ENCODE results near the gene SLC34A3.
A peak's percentile ranks its signal among the peaks of the same experiment; 100 is the strongest.

SLC34A3 gene

GRCh38 chr9:137267933-137268355 lies 37.2 kb downstream of the SLC34A3 start:
- no peak for TF ChIP-seq Cebpa-rat (IDR thresholded peaks at IDR 0.05)
- H3K9ac ChIP-seq: peak overlapping the region in 10 of 11 experiments; percentile 29 to 61 (median 48); a peak in 15 of 22 replicates
- H3K9me3 ChIP-seq (replicated peaks in 1 of 11): no peaks in the 10 kb centered on the region
- peaks cover 58 to 73% (median 62%) of the 10 kb centered on the region in 10 experiments for H3K4me1 ChIP-seq
- H3K36me3 ChIP-seq: peaks cover 59 to 89% (median 80%) of the 10 kb centered on the region in 11 experiments
- H3K4me3 ChIP-seq: peak overlapping the region in 2 of 10 experiments; percentile 29 to 37; a peak in 2 of 20 replicates
- peak overlapping the region; percentile 59 to 98 (median 87) for H3K4me2 ChIP-seq
- no peaks in the 10 kb centered on the region for H3K27me3 ChIP-seq
- H4K20me1 ChIP-seq: peaks cover 11 to 85% (median 40%) of the 10 kb centered on the region in 11 experiments; a peak in 20 of 22 replicates
- peak overlapping the region in 10 of 11 experiments; percentile 5 to 72 (median 56); a peak in 18 of 22 replicates for H3K27ac ChIP-seq

GRCh38 chr9:137268538-137269201 lies 38.0 kb downstream of the SLC34A3 start:
- Histone ChIP-seq H3K27me3 (no peaks in the 10 kb centered on the region), H3K36me3 (peaks cover 62 to 91% (median 82%) of the 10 kb centered on the region in 11 experiments), H3K4me1 (peaks cover 65 to 78% (median 68%) of the 10 kb centered on the region in 10 experiments), H3K9ac (peak overlapping the region in 10 of 11 experiments; percentile 16 to 61 (median 40); a peak in 15 of 22 replicates), H3K4me3 (peak overlapping the region in 3 of 10 experiments; percentile 10 to 41 (median 33); a peak in 4 of 20 replicates), H3K27ac (peak overlapping the region in 10 of 11 experiments; percentile 5 to 72 (median 56); a peak in 18 of 22 replicates), H3K4me2 (peak overlapping the region; percentile 59 to 98 (median 87)), H4K20me1 (peaks cover 11 to 81% (median 40%) of the 10 kb centered on the region in 11 experiments; a peak in 20 of 22 replicates), H3K9me3 (replicated peaks in 1 of 11) (no peaks in the 10 kb centered on the region)
- no peak for TF ChIP-seq Cebpa-rat (IDR thresholded peaks at IDR 0.05)

GRCh38 chr9:137269231-137269772 lies 38.6 kb downstream of the SLC34A3 start:
- Histone ChIP-seq H3K27ac (peak overlapping the region in 10 of 11 experiments; percentile 5 to 72 (median 56); a peak in 17 of 22 replicates), H3K4me3 (peak overlapping the region in 3 of 10 experiments; percentile 10 to 41 (median 33); a peak in 3 of 20 replicates), H4K20me1 (peaks cover 11 to 81% (median 40%) of the 10 kb centered on the region in 11 experiments; a peak in 20 of 22 replicates), H3K27me3 (no peaks in the 10 kb centered on the region), H3K9ac (peak overlapping the region in 9 of 11 experiments; percentile 16 to 61 (median 44); a peak in 15 of 22 replicates), H3K36me3 (peaks cover 55 to 91% (median 75%) of the 10 kb centered on the region in 11 experiments), H3K9me3 (replicated peaks in 1 of 11) (no peaks in the 10 kb centered on the region), H3K4me2 (peak overlapping the region; percentile 59 to 98 (median 87)), H3K4me1 (peaks cover 71 to 85% (median 75%) of the 10 kb centered on the region in 10 experiments)
- TF ChIP-seq Cebpa-rat (IDR thresholded peaks at IDR 0.05): no peak

DNA sequence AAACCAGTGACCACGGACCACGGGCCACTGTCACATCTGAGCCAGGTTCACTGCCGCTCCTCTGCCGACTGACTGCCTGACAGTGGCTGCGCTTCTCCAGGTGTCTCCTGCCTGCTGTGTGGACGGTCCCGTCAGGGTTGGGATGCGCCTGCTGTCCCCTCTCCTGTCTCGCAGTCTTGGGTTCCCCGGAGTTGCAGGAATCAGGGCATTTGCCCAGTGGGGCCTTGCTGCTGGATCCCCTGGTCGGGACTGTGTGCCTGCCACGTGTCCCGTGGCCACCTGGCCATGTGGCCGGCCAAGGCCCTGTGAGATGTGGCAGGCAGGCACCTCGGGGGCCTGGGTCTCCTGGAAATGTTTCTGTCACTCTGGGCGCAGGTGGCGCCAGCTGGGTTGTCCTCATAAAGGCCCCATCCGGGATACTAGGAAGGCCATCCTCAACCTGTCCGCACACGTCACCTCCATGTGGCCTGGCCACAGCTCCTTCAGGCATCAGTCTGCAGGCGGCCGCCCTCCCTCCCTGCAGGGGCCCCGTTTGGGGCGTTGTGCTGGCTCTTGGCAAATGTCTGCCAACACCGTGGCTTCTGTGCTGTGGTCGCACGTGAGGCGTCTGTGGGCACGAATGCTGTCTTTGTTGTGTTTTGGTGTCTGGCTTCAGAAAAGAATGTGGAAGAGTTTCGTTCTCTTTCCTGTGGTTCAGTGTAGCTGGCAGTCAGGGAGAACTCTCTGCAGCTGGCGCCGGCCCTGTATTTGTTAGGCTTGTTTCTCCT lies 40.4 kb downstream of the SLC34A3 start:
- Histone ChIP-seq H3K36me3 (peaks cover 40 to 74% (median 59%) of the 10 kb centered on the region in 11 experiments), H3K4me3 (peak overlapping the region in 2 of 10 experiments; percentile 12 to 19; a peak in 2 of 20 replicates), H3K9ac (peak overlapping the region in 9 of 11 experiments; percentile 7 to 69 (median 62); a peak in 17 of 22 replicates), H3K4me2 (peak overlapping the region; percentile 67 to 98 (median 87)), H3K27me3 (no peaks in the 10 kb centered on the region), H3K27ac (peak overlapping the region in 9 of 11 experiments; percentile 15 to 75 (median 66); a peak in 17 of 22 replicates), H4K20me1 (peaks cover 11 to 73% (median 40%) of the 10 kb centered on the region in 11 experiments; a peak in 20 of 22 replicates), H3K4me1 (peaks cover 86 to 100% (median 92%) of the 10 kb centered on the region in 10 experiments), H3K9me3 (replicated peaks in 1 of 11) (no peaks in the 10 kb centered on the region)
- TF ChIP-seq Cebpa-rat (IDR thresholded peaks at IDR 0.05): no peak

DNA sequence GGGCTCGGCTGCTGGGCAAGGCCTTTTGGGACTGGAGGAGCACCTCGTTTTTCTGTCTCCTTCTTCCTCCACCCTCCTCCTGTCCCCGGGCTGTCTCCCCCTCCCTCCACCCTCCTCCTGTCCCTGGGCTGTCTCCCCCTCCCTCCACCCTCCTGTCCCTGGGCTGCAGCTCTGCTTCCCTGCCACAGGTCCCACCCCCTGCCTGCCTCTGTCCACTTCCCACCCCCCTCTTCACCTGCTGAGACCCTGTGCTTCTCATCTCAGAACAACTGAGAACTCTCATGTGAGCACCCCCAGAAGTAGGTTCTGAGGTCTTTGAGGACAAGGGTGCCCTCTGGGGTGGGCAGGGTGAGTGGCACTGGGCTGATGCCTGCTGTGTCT lies 41.0 kb downstream of the SLC34A3 start:
- H3K4me2 ChIP-seq: peak overlapping the region; percentile 67 to 98 (median 87)
- H3K4me3 ChIP-seq: no peak overlapping the region; a peak in 1 of 20 replicates
- no peaks in the 10 kb centered on the region for H3K27me3 ChIP-seq
- peak overlapping the region in 9 of 11 experiments; percentile 7 to 68 (median 62); a peak in 17 of 22 replicates for H3K9ac ChIP-seq
- peak overlapping the region in 8 of 11 experiments; percentile 32 to 75 (median 67); a peak in 14 of 22 replicates for H3K27ac ChIP-seq
- H4K20me1 ChIP-seq: peaks cover 11 to 68% (median 40%) of the 10 kb centered on the region in 11 experiments; a peak in 20 of 22 replicates
- H3K36me3 ChIP-seq: peaks cover 34 to 68% (median 53%) of the 10 kb centered on the region in 11 experiments
- peaks cover 86 to 100% (median 97%) of the 10 kb centered on the region in 10 experiments for H3K4me1 ChIP-seq
- TF ChIP-seq Cebpa-rat (IDR thresholded peaks at IDR 0.05): no peak
- H3K9me3 ChIP-seq (replicated peaks in 1 of 11): no peaks in the 10 kb centered on the region

DNA sequence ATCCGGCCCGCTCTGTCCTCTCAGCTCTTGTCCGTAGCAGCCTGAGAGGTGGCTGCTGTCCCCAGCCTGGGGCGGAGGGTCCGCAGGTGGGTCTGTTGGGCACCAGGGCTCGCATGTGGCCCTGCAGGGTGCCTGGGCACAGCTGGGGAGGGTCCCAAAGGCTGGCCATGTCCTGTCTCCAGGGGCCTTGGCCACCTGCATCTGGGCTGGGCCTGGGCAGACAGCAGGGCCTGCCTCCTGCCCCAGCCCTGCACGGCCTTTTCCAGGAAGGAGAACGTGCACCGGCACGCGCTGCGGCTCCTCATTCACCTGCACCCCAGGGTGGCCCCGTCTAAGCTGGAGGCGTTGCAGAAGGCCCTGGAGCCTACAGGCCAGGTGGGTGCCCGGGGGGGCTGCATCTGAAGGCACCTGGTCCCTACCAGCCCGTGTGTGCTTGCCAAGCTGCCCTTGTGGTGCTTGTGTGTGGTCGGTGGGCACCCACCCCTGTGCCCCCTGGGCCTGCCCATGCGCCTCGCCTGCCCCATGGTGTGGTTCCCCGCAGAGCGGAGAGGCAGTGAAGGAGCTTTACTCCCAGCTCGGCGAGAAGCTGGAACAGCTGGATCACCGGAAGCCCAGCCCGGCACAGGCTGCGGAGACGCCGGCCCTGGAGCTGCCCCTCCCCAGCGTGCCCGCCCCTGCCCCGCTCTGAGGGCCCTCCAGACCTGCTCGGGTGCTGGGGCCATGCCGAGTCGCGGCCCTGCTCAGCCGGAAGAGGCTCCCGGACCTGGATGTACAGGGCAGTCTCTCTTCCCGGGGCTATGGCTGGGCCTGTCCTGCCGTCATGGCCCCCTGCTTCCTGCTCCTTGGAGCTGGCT lies 41.8 kb downstream of the SLC34A3 start:
- Histone ChIP-seq H3K9ac (peak overlapping the region in 8 of 11 experiments; percentile 35 to 68 (median 62); a peak in 16 of 22 replicates), H3K9me3 (replicated peaks in 1 of 11) (no peaks in the 10 kb centered on the region), H3K4me2 (peak overlapping the region; percentile 67 to 98 (median 87)), H3K27ac (peak overlapping the region in 8 of 11 experiments; percentile 23 to 75 (median 67); a peak in 15 of 22 replicates), H3K36me3 (peaks cover 26 to 60% (median 45%) of the 10 kb centered on the region in 11 experiments), H3K27me3 (no peaks in the 10 kb centered on the region), H4K20me1 (peaks cover 11 to 68% (median 40%) of the 10 kb centered on the region in 11 experiments; a peak in 20 of 22 replicates), H3K4me3 (peak overlapping the region in 2 of 10 experiments; percentile 19 to 25; a peak in 4 of 20 replicates), H3K4me1 (peaks cover 85 to 100% (median 99%) of the 10 kb centered on the region in 10 experiments)
- no peak for TF ChIP-seq Cebpa-rat (IDR thresholded peaks at IDR 0.05)

GRCh38 chr9:137273095-137273490 lies 42.4 kb downstream of the SLC34A3 start:
- H3K27me3 ChIP-seq: no peaks in the 10 kb centered on the region
- H4K20me1 ChIP-seq: peaks cover 11 to 61% (median 40%) of the 10 kb centered on the region in 11 experiments; a peak in 20 of 22 replicates
- H3K9ac ChIP-seq: peak overlapping the region in 3 of 11 experiments; percentile 1 to 68 (median 65); a peak in 1 of 22 replicates
- H3K4me1 ChIP-seq: peaks cover 79 to 100% (median 99%) of the 10 kb centered on the region in 10 experiments
- no peak overlapping the region for H3K4me3 ChIP-seq
- H3K9me3 ChIP-seq (replicated peaks in 1 of 11): no peaks in the 10 kb centered on the region
- peaks cover 23 to 54% (median 41%) of the 10 kb centered on the region in 11 experiments for H3K36me3 ChIP-seq
- peak overlapping the region in 8 of 11 experiments; percentile 82 to 98 (median 93); a peak in 13 of 22 replicates for H3K4me2 ChIP-seq
- TF ChIP-seq Cebpa-rat (IDR thresholded peaks at IDR 0.05): no peak
- peak overlapping the region in 1 of 11 experiments; percentile 69; a peak in 1 of 22 replicates for H3K27ac ChIP-seq

Measured in BLaER1 treated with 17β-estradiol and CSF1 and Interleukin-3, amounts not matched to agents 10 nM and 100 nM (cell line).